ENCODE results near the gene NKAIN2.

The NKAIN2 gene

DNA sequence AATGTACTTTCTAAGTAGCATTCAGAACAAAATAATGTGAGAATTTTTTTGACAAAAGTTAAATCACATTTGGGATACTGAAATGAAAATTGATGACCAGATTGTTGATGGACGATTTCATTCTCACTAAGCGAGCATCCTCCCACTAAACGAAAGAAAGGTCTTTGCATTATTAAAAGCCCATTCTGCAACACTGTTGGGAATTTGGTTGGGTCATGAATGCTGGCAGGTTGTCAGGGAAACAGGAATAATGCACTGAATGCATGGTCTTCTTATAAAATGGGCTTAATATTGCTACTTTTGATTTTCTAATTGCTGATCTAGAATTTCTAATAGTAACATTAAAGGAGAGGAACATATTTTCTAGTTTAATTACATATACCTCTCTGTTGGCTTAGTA, 229.8 kb downstream of the NKAIN2 start:
- no peak for DNase-seq
- Histone ChIP-seq H3K27me3 (no peaks in the 10 kb centered on the region), H3K36me3 (no peaks in the 10 kb centered on the region), H3K4me1 (no peaks in the 10 kb centered on the region), H3K9me3 (no peaks in the 10 kb centered on the region), H3K4me3 (ENCODE audit: low read depth, low read length) (no peak overlapping the region)
- TF ChIP-seq, protein P1, sequence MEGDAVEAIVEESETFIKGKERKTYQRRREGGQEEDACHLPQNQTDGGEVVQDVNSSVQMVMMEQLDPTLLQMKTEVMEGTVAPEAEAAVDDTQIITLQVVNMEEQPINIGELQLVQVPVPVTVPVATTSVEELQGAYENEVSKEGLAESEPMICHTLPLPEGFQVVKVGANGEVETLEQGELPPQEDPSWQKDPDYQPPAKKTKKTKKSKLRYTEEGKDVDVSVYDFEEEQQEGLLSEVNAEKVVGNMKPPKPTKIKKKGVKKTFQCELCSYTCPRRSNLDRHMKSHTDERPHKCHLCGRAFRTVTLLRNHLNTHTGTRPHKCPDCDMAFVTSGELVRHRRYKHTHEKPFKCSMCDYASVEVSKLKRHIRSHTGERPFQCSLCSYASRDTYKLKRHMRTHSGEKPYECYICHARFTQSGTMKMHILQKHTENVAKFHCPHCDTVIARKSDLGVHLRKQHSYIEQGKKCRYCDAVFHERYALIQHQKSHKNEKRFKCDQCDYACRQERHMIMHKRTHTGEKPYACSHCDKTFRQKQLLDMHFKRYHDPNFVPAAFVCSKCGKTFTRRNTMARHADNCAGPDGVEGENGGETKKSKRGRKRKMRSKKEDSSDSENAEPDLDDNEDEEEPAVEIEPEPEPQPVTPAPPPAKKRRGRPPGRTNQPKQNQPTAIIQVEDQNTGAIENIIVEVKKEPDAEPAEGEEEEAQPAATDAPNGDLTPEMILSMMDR (IDR thresholded peaks at IDR 0.05; ENCODE audit: low read depth, low read length): no peak

DNA sequence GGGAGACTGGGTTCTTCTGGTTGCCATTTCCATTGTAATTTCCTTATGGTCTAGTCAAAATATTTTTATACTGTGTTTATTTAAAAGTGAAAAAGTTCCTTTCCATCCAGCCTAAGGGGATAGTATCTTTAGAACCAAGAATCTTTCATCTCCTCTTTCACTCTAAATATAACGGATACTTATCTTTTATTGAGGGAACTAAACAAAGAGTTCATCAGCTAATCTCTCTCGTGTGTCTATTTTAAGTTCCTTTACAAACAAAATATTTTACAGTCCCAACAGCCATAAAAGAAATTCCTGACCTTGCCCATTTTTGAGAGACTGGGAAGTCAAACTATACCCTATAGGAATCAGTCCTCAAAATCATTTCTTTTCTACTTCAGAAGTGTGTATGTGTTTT, 232.7 kb downstream of the NKAIN2 start:
- Histone ChIP-seq H3K27me3 (no peaks in the 10 kb centered on the region), H3K9me3 (no peaks in the 10 kb centered on the region), H3K36me3 (no peaks in the 10 kb centered on the region), H3K4me1 (no peaks in the 10 kb centered on the region), H3K4me3 (ENCODE audit: low read depth, low read length) (no peak overlapping the region)
- DNase-seq: no peak
- TF ChIP-seq, protein P1 (IDR thresholded peaks at IDR 0.05; ENCODE audit: low read depth, low read length): no peak

DNA sequence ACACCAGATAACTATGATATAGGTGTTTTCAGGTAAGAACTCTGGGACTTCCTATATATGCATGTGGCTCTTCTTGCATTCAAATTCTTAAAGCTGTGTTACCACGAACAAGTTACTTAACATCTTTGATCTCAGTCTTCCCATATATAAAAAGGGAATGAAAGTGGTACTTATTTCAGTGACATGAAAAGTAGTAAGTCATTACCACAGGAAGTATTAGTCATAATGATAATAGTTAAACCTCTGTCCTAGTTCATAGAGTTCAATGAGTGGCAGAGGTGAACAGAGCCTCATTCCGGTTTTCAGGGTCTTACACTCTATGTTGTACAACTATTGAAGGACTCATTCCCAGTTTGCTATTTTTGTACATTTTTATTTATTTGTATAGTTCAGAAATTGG, 237.0 kb downstream of the NKAIN2 start:
- no peaks in the 10 kb centered on the region for H3K36me3 ChIP-seq
- no peak for DNase-seq
- H3K4me3 ChIP-seq (ENCODE audit: low read depth, low read length): no peak overlapping the region
- TF ChIP-seq, protein P1 (IDR thresholded peaks at IDR 0.05; ENCODE audit: low read depth, low read length): no peak
- no peaks in the 10 kb centered on the region for H3K27me3 ChIP-seq
- H3K4me1 ChIP-seq: no peaks in the 10 kb centered on the region
- H3K9me3 ChIP-seq: no peaks in the 10 kb centered on the region

DNA sequence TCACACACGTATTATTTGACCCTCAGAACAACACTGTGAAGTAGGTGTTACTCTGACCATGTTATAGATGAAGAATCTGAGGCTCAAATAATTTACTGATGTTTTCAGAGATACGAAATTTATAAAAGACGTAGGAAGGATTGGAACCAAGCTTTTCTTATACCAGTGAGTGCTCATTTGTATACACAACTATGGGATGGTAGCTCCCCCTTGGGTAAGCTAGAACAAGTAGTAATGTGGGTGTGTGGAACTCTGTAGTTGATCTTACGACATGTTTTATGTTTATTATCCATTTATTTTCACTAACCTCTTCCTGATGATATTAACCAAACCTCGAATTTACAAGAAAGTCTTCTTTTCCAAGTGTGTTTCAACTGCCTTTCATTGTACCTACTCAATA, 248.5 kb downstream of the NKAIN2 start:
- TF ChIP-seq, protein P1 (IDR thresholded peaks at IDR 0.05; ENCODE audit: low read depth, low read length): no peak
- Histone ChIP-seq H3K9me3 (no peaks in the 10 kb centered on the region), H3K4me1 (no peaks in the 10 kb centered on the region), H3K27me3 (no peaks in the 10 kb centered on the region), H3K36me3 (no peaks in the 10 kb centered on the region), H3K4me3 (ENCODE audit: low read depth, low read length) (no peak overlapping the region)
- no peak for DNase-seq

DNA sequence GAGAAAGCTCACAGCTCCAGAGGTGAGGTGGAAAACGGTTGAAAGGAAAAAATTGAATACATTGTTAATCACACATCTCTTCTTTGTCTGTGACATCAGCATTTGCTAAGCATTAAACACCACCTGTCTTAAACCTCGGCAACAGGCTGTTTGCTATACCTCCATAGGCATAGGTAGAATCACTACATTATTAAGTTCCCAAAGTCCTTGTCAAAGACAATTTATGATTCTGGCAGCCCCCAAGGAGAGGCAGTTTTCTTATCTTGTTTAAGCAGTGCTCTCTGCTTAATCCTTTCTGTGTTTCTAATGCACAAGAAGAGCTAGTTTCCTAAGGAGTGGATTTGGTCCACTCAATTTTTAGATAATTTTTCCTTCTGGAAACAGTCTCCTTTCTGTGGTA, 249.7 kb downstream of the NKAIN2 start:
- TF ChIP-seq, protein P1 (IDR thresholded peaks at IDR 0.05; ENCODE audit: low read depth, low read length): no peak
- no peaks in the 10 kb centered on the region for H3K36me3 ChIP-seq
- H3K27me3 ChIP-seq: no peaks in the 10 kb centered on the region
- no peaks in the 10 kb centered on the region for H3K9me3 ChIP-seq
- no peak overlapping the region for H3K4me3 ChIP-seq (ENCODE audit: low read depth, low read length)
- no peak for DNase-seq
- H3K4me1 ChIP-seq: no peaks in the 10 kb centered on the region

DNA sequence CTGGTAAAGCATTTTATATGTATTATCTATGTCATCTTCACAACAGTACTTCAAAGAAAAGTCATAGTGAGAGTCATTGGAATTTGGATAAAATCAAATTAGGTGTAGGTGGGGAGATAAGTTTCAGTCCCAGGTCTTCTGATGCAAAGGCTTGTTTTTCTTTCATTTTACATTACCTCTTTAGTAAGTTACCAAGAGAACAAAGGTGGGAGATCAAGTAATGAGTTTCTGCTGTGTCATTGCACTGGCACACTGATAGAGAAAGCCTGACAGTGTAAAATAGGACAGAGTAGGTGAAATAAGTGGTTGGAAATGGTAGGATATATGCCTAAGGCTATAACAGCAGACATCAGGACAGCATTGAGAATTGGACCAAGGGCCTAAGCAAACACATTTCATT, 250.4 kb downstream of the NKAIN2 start:
- H3K4me3 ChIP-seq (ENCODE audit: low read depth, low read length): no peak overlapping the region
- no peak for DNase-seq
- no peaks in the 10 kb centered on the region for H3K27me3 ChIP-seq
- H3K9me3 ChIP-seq: no peaks in the 10 kb centered on the region
- TF ChIP-seq, protein P1 (IDR thresholded peaks at IDR 0.05; ENCODE audit: low read depth, low read length): no peak
- H3K36me3 ChIP-seq: no peaks in the 10 kb centered on the region
- H3K4me1 ChIP-seq: no peaks in the 10 kb centered on the region
